IMR-90 (cell line): Measurements from ENCODE around the gene COG2. TPM values are rescaled to one million over a fixed set of nuclear protein-coding genes. Genes with fewer than 3 reads are reported as not detected.

Source experiments
- ATAC-seq: fragments of 200-7000 bp; cut with Tn5 transposase; 2 replicates; pipeline ENCODE4 v1.9.1; 2020; ENCODE audit warnings: low read depth, mild to moderate bottlenecking, moderate library complexity
- BruUV-seq: library from RNA; stranded (reverse); fragments of 400-500 nt; replicated peaks from 2 replicates; lab custom pipeline; 2021; lab: Mats Ljungman, UMichigan
- CTCF ChIA-PET: fragments of 300-600 bp; formaldehyde crosslinking; extraction: SDS; loops from one replicate; lab custom pipeline; 2021; ENCODE audit warnings: antibody characterized with exemption; lab: Yijun Ruan, JAX
- POLR2A ChIA-PET: fragments of 300-600 bp; sonication (Branson Sonifier 250); formaldehyde crosslinking; loops from one replicate; lab custom pipeline; 2022; ENCODE audit warnings: antibody characterized with exemption; ENCODE audit not compliant: unreplicated experiment; lab: Charles Lee
- DNase-seq: peaks from one replicate; pipeline ENCODE4 v3.0.0; 2013
- H2AFZ ChIP-seq: replicated peaks from 2 replicates; pipeline ENCODE3; 2013; ENCODE audit warnings: low read length, mild to moderate bottlenecking; ENCODE audit not compliant: poor library complexity
- H2AK5ac ChIP-seq: 2 replicates; pipeline ENCODE4 v1.6.1; 2013; ENCODE audit warnings: low read depth, low read length, inconsistent platforms
- H2AK9ac ChIP-seq: replicated peaks from 2 replicates; pipeline ENCODE3; 2013; ENCODE audit warnings: mild to moderate bottlenecking, low read depth, low read length, moderate library complexity; ENCODE audit not compliant: poor library complexity
- H2BK120ac ChIP-seq: 2 replicates; pipeline ENCODE4 v1.6.1; 2013; ENCODE audit warnings: low read depth, low read length, inconsistent platforms
- H2BK15ac ChIP-seq: 3 replicates; pipeline ENCODE4 v1.6.1; 2013; ENCODE audit warnings: low read depth, low read length, inconsistent platforms
- H2BK20ac ChIP-seq: 2 replicates; pipeline ENCODE4 v1.6.1; 2013; ENCODE audit warnings: low read depth, mild to moderate bottlenecking, inconsistent platforms, low read length, moderate library complexity
- H2BK5ac ChIP-seq: 2 replicates; pipeline ENCODE4 v1.6.1; 2013; ENCODE audit warnings: mild to moderate bottlenecking, low read depth, low read length, inconsistent platforms; ENCODE audit not compliant: poor library complexity, severe bottlenecking
- H3K14ac ChIP-seq: replicated peaks from 2 replicates; pipeline ENCODE4 v1.6.1; 2013; ENCODE audit warnings: low read depth, low read length, inconsistent platforms
- H3K18ac ChIP-seq: 2 replicates; pipeline ENCODE4 v1.6.1; 2013; ENCODE audit warnings: low read depth, low read length, control low read depth
- H3K23ac ChIP-seq: 2 replicates; pipeline ENCODE4 v1.6.1; 2013; ENCODE audit warnings: low read depth, low read length, inconsistent platforms
- H3K27ac ChIP-seq: 2 replicates; pipeline ENCODE4 v1.5.1; 2013; ENCODE audit warnings: mild to moderate bottlenecking, control low read depth, low read length; ENCODE audit not compliant: insufficient read depth
- H3K27me3 ChIP-seq: 2 replicates; pipeline ENCODE4 v1.6.1; 2013; ENCODE audit warnings: low read length; ENCODE audit not compliant: control insufficient read depth, insufficient read depth
- H3K36me3 ChIP-seq: 2 replicates; pipeline ENCODE4 v1.6.1; 2013; ENCODE audit warnings: low read length, mixed read lengths; ENCODE audit not compliant: control insufficient read depth, insufficient read depth
- H3K4ac ChIP-seq: 2 replicates; pipeline ENCODE4 v1.6.1; 2013; ENCODE audit warnings: low read depth, low read length, inconsistent platforms
- H3K4me1 ChIP-seq: 2 replicates; pipeline ENCODE4 v1.6.1; 2013; ENCODE audit warnings: low read length, mixed read lengths; ENCODE audit not compliant: control insufficient read depth, insufficient read depth
- H3K4me2 ChIP-seq: 2 replicates; pipeline ENCODE4 v1.6.1; 2013; ENCODE audit warnings: low read depth, mild to moderate bottlenecking, control low read depth, low read length, moderate library complexity
- H3K4me3 ChIP-seq: 2 replicates; pipeline ENCODE4 v1.5.1; 2013; ENCODE audit warnings: low read depth, mild to moderate bottlenecking, control low read depth, low read length, moderate library complexity; ENCODE audit not compliant: insufficient read depth
- H3K56ac ChIP-seq: 2 replicates; pipeline ENCODE4 v1.6.1; 2013; ENCODE audit warnings: low read length, inconsistent platforms; ENCODE audit not compliant: insufficient read depth; ENCODE audit errors: extremely low read depth
- H3K79me1 ChIP-seq, 2 experiments: 2 replicates each; pipeline ENCODE4 v1.6.1; 2013; ENCODE audit warnings: low read length in 2 of 2, inconsistent platforms in 1 of 2, low read depth in 1 of 2
- H3K9ac ChIP-seq: 2 replicates; pipeline ENCODE4 v1.6.1; 2013; ENCODE audit warnings: low read depth, low read length, control low read depth
- H3K9me1 ChIP-seq: 2 replicates; pipeline ENCODE4 v1.6.1; 2013; ENCODE audit warnings: low read length, inconsistent platforms; ENCODE audit not compliant: insufficient read depth
- H3K9me3 ChIP-seq: 2 replicates; pipeline ENCODE4 v1.6.1; 2013; ENCODE audit warnings: low read length; ENCODE audit not compliant: control insufficient read depth, insufficient read depth
- H4K20me1 ChIP-seq: 2 replicates; pipeline ENCODE4 v1.6.1; 2013; ENCODE audit warnings: low read length, inconsistent platforms; ENCODE audit not compliant: insufficient read depth
- H4K5ac ChIP-seq: 2 replicates; pipeline ENCODE4 v1.6.1; 2013; ENCODE audit warnings: mild to moderate bottlenecking, low read depth, low read length, control low read depth
- H4K8ac ChIP-seq, 2 experiments: 2 replicates each; pipeline ENCODE4 v1.6.1; 2013; ENCODE audit warnings: low read depth in 2 of 2, low read length in 2 of 2, control low read depth in 1 of 2, inconsistent platforms in 1 of 2
- H4K91ac ChIP-seq: 2 replicates; pipeline ENCODE4 v1.6.1; 2013; ENCODE audit warnings: low read depth, low read length, inconsistent platforms; ENCODE audit not compliant: insufficient read depth
- BHLHE40 ChIP-seq: fragments of 150-350 bp; IDR thresholded peaks from 2 replicates; pipeline ENCODE4 v1.6.1; 2016; ENCODE audit warnings: mild to moderate bottlenecking, low read depth, low read length
- CEBPB ChIP-seq: IDR thresholded peaks from 2 replicates; pipeline ENCODE4 v1.6.1; 2012; ENCODE audit warnings: low read depth, low read length, improper control_type of control experiment
- CHD1 ChIP-seq: IDR thresholded peaks from 2 replicates; pipeline ENCODE4 v1.6.1; 2012; ENCODE audit warnings: low read depth, low read length, improper control_type of control experiment
- CTCF ChIP-seq: conservative IDR thresholded peaks from 2 replicates; pipeline ENCODE4 v1.5.1; 2012; ENCODE audit warnings: mild to moderate bottlenecking, low read depth, low read length, improper control_type of control experiment
- ELK1 ChIP-seq: fragments of 150-350 bp; IDR thresholded peaks from 2 replicates; pipeline ENCODE4 v1.6.1; 2016; ENCODE audit warnings: low read depth, mild to moderate bottlenecking, low read length, moderate library complexity, borderline replicate concordance
- FOS ChIP-seq: fragments of 150-350 bp; IDR thresholded peaks from 2 replicates; pipeline ENCODE4 v1.6.1; 2016; ENCODE audit warnings: low read depth, low read length
- MAFK ChIP-seq: IDR thresholded peaks from 2 replicates; pipeline ENCODE4 v1.6.1; 2012; ENCODE audit warnings: low read depth, low read length, improper control_type of control experiment
- MAZ ChIP-seq: IDR thresholded peaks from 2 replicates; pipeline ENCODE4 v1.6.1; 2012; ENCODE audit warnings: low read depth, mild to moderate bottlenecking, low read length, improper control_type of control experiment, moderate library complexity, borderline replicate concordance
- MXI1 ChIP-seq: IDR thresholded peaks from 2 replicates; pipeline ENCODE4 v1.6.1; 2012; ENCODE audit warnings: low read depth, mild to moderate bottlenecking, low read length, moderate library complexity, borderline replicate concordance
- NFE2L2 ChIP-seq: fragments of 150-350 bp; IDR thresholded peaks from 2 replicates; pipeline ENCODE4 v1.6.1; 2016; ENCODE audit warnings: low read depth, mild to moderate bottlenecking, low read length
- POLR2A ChIP-seq: IDR thresholded peaks from 2 replicates; pipeline ENCODE4 v1.6.1; 2012; ENCODE audit warnings: mild to moderate bottlenecking, low read depth, low read length
- RAD21 ChIP-seq: IDR thresholded peaks from 2 replicates; pipeline ENCODE4 v1.6.1; 2012; ENCODE audit warnings: low read length, improper control_type of control experiment
- RCOR1 ChIP-seq: IDR thresholded peaks from 2 replicates; pipeline ENCODE4 v1.6.1; 2012; ENCODE audit warnings: mild to moderate bottlenecking, low read length, improper control_type of control experiment; ENCODE audit not compliant: insufficient replicate concordance
- RFX5 ChIP-seq: IDR thresholded peaks from 2 replicates; pipeline ENCODE4 v1.8.0; 2012; ENCODE audit warnings: low read depth, mild to moderate bottlenecking, low read length, moderate library complexity
- SMC3 ChIP-seq: fragments of 150-350 bp; IDR thresholded peaks from 2 replicates; pipeline ENCODE4 v1.6.1; 2016; ENCODE audit warnings: low read depth, mild to moderate bottlenecking, antibody characterized with exemption, low read length, moderate library complexity
- USF2 ChIP-seq: fragments of 150-350 bp; IDR thresholded peaks from 2 replicates; pipeline ENCODE4 v1.6.1; 2017; ENCODE audit warnings: mild to moderate bottlenecking, antibody characterized with exemption, low read length, low read depth
- WGBS, 2 experiments: methylation state at CpG; one replicate each; pipeline versions ENCODE4 v1.1.5 to v1.1.7; 2013; ENCODE audit warnings: missing lambda C conversion rate in 2 of 2; ENCODE audit not compliant: insufficient read length in 1 of 2; ENCODE audit errors: extremely low coverage in 2 of 2; 5-methylcytosine and 5-hydroxymethylcytosine counted together
- dilution Hi-C: fragments of 300-500 bp; cut with HindIII; formaldehyde crosslinking; loops from one replicate; pipeline ENCODE4 v1.14.3; 2018; ENCODE audit warnings: low sequenced_read_pairs; ENCODE audit not compliant: unreplicated experiment
- in situ Hi-C: fragments of 300-500 bp; cut with MboI; formaldehyde crosslinking; loops from 3 replicates; pipeline ENCODE4 v1.14.3; 2019; ENCODE audit warnings: low sequenced_read_pairs, inconsistent platforms, mixed read lengths
- intact Hi-C: fragments of 100-400 bp; cut with micrococcal nuclease; formaldehyde crosslinking; loops from 2 replicates; pipeline ENCODE4 v1.10.0; 2022
- polyA plus RNA-seq, 3 experiments: library from polyadenylated mRNA; depleted of rRNA; stranded (reverse); fragments of >200 nt; gene quantifications; 2 replicates each; pipeline ENCODE4 v1.2.3, GENCODE V29; 2012; ENCODE audit warnings: low replicate concordance in 1 of 3
- total RNA-seq: library from RNA; depleted of rRNA; stranded (reverse); fragments of >200 nt; gene quantifications from 2 replicates; pipeline ENCODE4 v1.2.3, GENCODE V29; 2012

COG2 gene
- total and polyA plus RNA-seq, 2 of the 4 experiments (the other 2 are of a cell fraction) = 9.1 to 16.7 TPM

GRCh38 chr1:230691615-230692014 lies 49.3 kb downstream of the COG2 start:
- no peak overlapping the region for H3K27ac ChIP-seq
- ChIA-PET CTCF (interaction anchor here (1.2 kb wide), 1 partner anchor 16 kb away, joined by 3 read pairs; no protein-coding TSS in a partner anchor), POLR2A (no interaction called here)
- no peak overlapping the region for H3K23ac ChIP-seq
- no peak overlapping the region for H3K4me2 ChIP-seq
- TF ChIP-seq MXI1 = no peak
- no peak for TF ChIP-seq USF2
- no peak for TF ChIP-seq RAD21
- TF ChIP-seq CHD1 = no peak
- no peak for TF ChIP-seq CTCF
- TF ChIP-seq BHLHE40 = no peak
- TF ChIP-seq ELK1 = no peak
- TF ChIP-seq CEBPB = no peak
- TF ChIP-seq RCOR1 = no peak
- no peak for TF ChIP-seq FOS
- no peak for TF ChIP-seq POLR2A
- no peak for TF ChIP-seq SMC3
- no peak for TF ChIP-seq MAFK
- no peak for TF ChIP-seq NFE2L2
- no peak for TF ChIP-seq RFX5
- no peak for TF ChIP-seq MAZ
- intact Hi-C loops = no loop called here
- no peak overlapping the region for H2BK5ac ChIP-seq
- no peaks in the 10 kb centered on the region; the same call in 1 of the 2 replicates for H4K20me1 ChIP-seq
- H2BK15ac ChIP-seq = no peak overlapping the region
- H4K91ac ChIP-seq = no peak overlapping the region
- no peak overlapping the region for H3K56ac ChIP-seq
- no peak overlapping the region for H2AK9ac ChIP-seq
- dilution Hi-C loops = no loop called here
- H4K5ac ChIP-seq = no peak overlapping the region
- no peaks in the 10 kb centered on the region for H3K9me1 ChIP-seq
- no peak overlapping the region for H3K18ac ChIP-seq
- no peak for ATAC-seq
- H4K8ac ChIP-seq = no peak overlapping the region
- BruUV-seq = no TSS peak
- 100% methylated on average over 5 of the region's 10 CpGs; no CpG with 5 or more reads in 1 of the 2 experiments for WGBS, 2 experiments
- no peak overlapping the region for H2BK120ac ChIP-seq
- no peak overlapping the region for H2BK20ac ChIP-seq
- no peak for DNase-seq
- H3K4ac ChIP-seq = no peak overlapping the region
- H3K4me1 ChIP-seq = no peaks in the 10 kb centered on the region
- H3K9me3 ChIP-seq = no peaks in the 10 kb centered on the region
- H3K14ac ChIP-seq = no peak overlapping the region
- H3K27me3 ChIP-seq = no peaks in the 10 kb centered on the region
- no peaks in the 10 kb centered on the region for H3K79me1 ChIP-seq
- no peak overlapping the region for H3K4me3 ChIP-seq
- H2AK5ac ChIP-seq = no peak overlapping the region
- no peak overlapping the region for H2AFZ ChIP-seq
- in situ Hi-C loops = no loop called here
- H3K36me3 ChIP-seq = peaks cover 40% of the 10 kb centered on the region
- H3K9ac ChIP-seq = no peak overlapping the region
